Omental fat pad (tissue), 4 donors: Measurements from ENCODE around the gene RASSF4. TPM values are rescaled to one million over a fixed set of nuclear protein-coding genes. Genes with fewer than 3 reads are reported as not detected.
A peak's percentile ranks its signal among the peaks of the same experiment; 100 is the strongest.

ENCODE experiments used
- ATAC-seq: fragments of 150-250 bp; one replicate; pipeline ENCODE4 v1.9.1; 2016; ENCODE audit warnings: mild to moderate bottlenecking, moderate library complexity; ENCODE audit not compliant: low FRiP score
- DNase-seq: peaks from one replicate; pipeline ENCODE4 v3.0.0-alpha.2; 2019; ENCODE audit warnings: low spot score
- total RNA-seq, 4 donors: library from RNA; depleted of rRNA; stranded (reverse); fragments of >200 nt; gene quantifications; one replicate each; pipeline ENCODE4 v1.1.0, GENCODE V29; 2016
- TF ChIP-seq, protein P1 (sequence below), 3 donors: fragments of 450-650 bp; IDR thresholded peaks; one replicate each; pipeline ENCODE4 v1.5.1; 2016 to 2017; ENCODE audit warnings: antibody characterized with exemption in 3 of 3, mild to moderate bottlenecking in 3 of 3, moderate library complexity in 2 of 3

The RASSF4 gene
- total RNA-seq, 4 donors from 2014 or later, result 75.1 to 229 (median 142) TPM

GRCh38 chr10:44976352-44977198 is 17.0 kb downstream of the RASSF4 start:
- DNase-seq, result no peak
- ATAC-seq, result no peak
- TF ChIP-seq, protein P1, sequence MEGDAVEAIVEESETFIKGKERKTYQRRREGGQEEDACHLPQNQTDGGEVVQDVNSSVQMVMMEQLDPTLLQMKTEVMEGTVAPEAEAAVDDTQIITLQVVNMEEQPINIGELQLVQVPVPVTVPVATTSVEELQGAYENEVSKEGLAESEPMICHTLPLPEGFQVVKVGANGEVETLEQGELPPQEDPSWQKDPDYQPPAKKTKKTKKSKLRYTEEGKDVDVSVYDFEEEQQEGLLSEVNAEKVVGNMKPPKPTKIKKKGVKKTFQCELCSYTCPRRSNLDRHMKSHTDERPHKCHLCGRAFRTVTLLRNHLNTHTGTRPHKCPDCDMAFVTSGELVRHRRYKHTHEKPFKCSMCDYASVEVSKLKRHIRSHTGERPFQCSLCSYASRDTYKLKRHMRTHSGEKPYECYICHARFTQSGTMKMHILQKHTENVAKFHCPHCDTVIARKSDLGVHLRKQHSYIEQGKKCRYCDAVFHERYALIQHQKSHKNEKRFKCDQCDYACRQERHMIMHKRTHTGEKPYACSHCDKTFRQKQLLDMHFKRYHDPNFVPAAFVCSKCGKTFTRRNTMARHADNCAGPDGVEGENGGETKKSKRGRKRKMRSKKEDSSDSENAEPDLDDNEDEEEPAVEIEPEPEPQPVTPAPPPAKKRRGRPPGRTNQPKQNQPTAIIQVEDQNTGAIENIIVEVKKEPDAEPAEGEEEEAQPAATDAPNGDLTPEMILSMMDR (IDR thresholded peaks at IDR 0.05), result no peak

- DNase-seq (no peak), ATAC-seq (no peak)
- TF ChIP-seq, protein P1 (IDR thresholded peaks at IDR 0.05), result no peak
These were observed 17.9 kb downstream of the RASSF4 start for GRCh38 chr10:44977287-44978212.

DNA sequence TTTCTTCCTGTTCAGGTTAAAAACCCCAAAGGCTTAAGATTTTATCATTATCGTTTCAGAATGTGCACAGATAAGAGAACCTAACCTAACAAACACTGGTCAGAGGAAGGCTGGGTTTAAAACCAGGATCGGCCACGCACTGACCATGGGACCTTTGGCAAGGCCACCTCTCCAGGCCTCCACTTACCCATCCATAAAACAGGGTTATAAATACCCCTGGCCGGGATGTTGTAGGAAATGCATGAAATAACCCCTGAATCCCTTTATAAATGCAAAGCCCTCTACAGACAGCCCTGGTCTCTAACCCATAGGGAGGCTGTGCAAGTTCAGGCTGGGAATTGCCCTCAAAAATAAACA is 18.6 kb downstream of the RASSF4 start:
- ATAC-seq (no peak), DNase-seq (no peak)
- TF ChIP-seq, protein P1 (IDR thresholded peaks at IDR 0.05), result no peak

DNA sequence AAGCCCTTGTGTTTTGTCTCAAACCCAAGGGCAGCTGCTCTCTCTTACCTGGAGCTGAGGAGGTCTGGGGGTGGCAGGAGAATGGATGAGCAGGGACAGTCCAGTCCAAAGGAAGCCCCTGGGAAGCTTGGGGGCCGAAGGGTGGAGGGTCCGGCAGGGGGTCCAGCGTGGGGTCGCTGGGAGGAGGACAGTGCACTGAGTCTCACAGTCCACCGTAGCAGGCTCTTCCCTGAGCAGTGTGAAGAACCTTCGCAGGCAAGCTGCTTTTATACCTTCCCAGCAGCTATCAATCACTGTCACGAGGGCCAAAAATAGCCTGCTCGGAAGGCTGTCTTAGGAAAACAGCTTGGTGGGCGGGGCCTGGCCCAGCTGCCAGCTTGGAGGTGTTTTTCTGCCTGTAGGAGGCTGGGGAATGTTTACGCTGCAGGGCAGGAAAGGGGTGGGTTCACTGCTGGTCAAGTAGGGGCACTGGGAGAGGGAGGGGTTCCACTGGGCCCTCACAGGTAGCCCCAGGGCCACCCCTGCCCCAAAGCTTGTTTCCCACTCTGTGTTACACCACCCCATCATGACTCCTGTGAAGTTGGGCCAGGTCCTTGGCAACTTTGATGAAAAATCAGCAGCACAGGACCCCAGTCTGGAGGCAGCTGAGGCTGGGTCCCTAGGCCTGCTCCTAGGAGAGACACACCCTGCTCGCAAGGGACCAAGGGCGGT is 19.1 kb downstream of the RASSF4 start, which contains the start of gene DEPP1:
TSS of gene DEPP1 (minus strand) at position 240 of the 711 bp plus-strand sequence. CDS start 779 bp downstream, outside the sequence.
- ATAC-seq, result peak; percentile 52
- DNase-seq, result peak; percentile 87
- TF ChIP-seq, protein P1 (IDR thresholded peaks at IDR 0.05), result no peak

GRCh38 chr10:44979281-44980191 is 19.9 kb downstream of the RASSF4 start:
- TF ChIP-seq, protein P1 (IDR thresholded peaks at IDR 0.05), result no peak
- no peak for ATAC-seq
- DNase-seq, result no peak
